ENCODE measurements around the gene CHRNA4. TPM values are rescaled to one million over a fixed set of nuclear protein-coding genes. Genes with fewer than 3 reads are reported as not detected.
A peak's percentile ranks its signal among the peaks of the same experiment; 100 is the strongest.

The CHRNA4 gene
- total and polyA plus RNA-seq, 8 donors, result under 0.01 to 0.15 TPM; not detected in 6

DNA sequence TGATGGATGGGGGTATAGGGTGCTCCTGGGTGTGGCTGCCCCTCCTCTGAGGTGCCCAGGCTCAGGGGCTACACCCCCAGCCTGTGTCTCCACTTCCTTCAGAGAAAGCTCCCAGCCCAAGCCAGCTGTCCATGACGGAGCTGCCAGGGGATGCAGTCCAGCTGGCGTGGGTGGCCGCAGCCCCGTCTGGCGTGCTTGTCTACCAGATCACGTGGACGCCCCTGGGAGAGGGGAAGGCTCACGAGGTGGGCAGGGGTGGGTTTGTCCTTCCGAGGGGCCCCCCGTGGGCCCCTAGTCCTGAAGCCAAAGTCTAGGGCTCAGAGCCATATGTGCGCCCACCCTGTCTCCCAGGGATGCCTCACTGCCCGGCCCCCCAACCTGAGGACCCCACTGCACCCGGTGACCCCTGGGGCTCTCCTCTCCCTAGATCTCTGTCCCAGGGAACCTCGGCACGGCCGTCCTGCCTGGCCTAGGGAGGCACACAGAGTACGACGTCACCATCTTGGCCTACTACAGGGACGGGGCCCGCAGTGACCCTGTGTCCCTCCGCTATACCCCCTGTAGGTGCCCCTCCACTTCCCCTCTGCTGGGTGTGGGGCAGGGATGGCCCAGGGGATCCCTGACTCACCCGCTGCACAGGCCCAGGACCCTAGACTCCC, 48.3 kb downstream of the CHRNA4 start:
- TF ChIP-seq POLR2AphosphoS5 (IDR thresholded peaks at IDR 0.05) (no peak), EP300 (IDR thresholded peaks at IDR 0.05) (no peak), POLR2A (IDR thresholded peaks at IDR 0.05) (no peak)
- TF ChIP-seq, protein P1, sequence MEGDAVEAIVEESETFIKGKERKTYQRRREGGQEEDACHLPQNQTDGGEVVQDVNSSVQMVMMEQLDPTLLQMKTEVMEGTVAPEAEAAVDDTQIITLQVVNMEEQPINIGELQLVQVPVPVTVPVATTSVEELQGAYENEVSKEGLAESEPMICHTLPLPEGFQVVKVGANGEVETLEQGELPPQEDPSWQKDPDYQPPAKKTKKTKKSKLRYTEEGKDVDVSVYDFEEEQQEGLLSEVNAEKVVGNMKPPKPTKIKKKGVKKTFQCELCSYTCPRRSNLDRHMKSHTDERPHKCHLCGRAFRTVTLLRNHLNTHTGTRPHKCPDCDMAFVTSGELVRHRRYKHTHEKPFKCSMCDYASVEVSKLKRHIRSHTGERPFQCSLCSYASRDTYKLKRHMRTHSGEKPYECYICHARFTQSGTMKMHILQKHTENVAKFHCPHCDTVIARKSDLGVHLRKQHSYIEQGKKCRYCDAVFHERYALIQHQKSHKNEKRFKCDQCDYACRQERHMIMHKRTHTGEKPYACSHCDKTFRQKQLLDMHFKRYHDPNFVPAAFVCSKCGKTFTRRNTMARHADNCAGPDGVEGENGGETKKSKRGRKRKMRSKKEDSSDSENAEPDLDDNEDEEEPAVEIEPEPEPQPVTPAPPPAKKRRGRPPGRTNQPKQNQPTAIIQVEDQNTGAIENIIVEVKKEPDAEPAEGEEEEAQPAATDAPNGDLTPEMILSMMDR (IDR thresholded peaks at IDR 0.05), result no peak
- Histone ChIP-seq H3K9me3 (no peaks in the 10 kb centered on the region), H3K27me3 (peaks cover 2 to 88% (median 33%) of the 10 kb centered on the region in 3 donors), H3K4me3 (no peak overlapping the region), H3K4me1 (peaks cover 0 to 7% (median 3%) of the 10 kb centered on the region in 4 donors), H3K36me3 (no peaks in the 10 kb centered on the region), H3K27ac (no peak overlapping the region)
- DNase-seq, result peak in 1 of 2 donors; percentile 85
- intact Hi-C loops (cut with DNase I; ENCODE audit: low total_unique reads), result no loop called here
- WGBS, 5 donors, result 63 to 82% (median 71%) methylated on average over 3 to 22 of the region's 22 CpGs

DNA sequence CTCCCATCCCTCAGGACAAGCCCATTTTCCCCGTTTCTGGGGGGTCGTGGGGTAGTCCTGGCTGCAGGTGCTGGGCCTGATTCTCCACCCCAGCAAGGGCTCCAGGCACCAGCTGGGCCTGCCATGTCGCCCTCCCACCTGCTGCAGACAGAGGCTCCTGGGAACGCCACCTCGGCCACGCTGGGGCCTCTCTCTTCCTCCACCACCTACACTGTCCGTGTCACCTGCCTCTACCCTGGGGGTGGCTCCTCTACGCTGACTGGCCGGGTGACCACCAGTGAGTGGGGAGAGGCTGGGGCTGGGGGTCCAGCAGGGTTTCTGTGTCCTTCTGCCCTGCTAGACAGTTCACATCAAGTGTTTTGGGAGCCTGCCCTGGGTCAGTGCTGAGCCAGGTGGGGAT, 48.9 kb downstream of the CHRNA4 start:
- intact Hi-C loops (cut with DNase I; ENCODE audit: low total_unique reads), result no loop called here
- Histone ChIP-seq H3K27me3 (peaks cover 2 to 92% (median 37%) of the 10 kb centered on the region in 3 donors), H3K9me3 (no peaks in the 10 kb centered on the region), H3K4me3 (no peak overlapping the region), H3K4me1 (peaks cover 0 to 7% (median 3%) of the 10 kb centered on the region in 4 donors), H3K27ac (no peak overlapping the region), H3K36me3 (no peaks in the 10 kb centered on the region)
- WGBS, 5 donors, result 54 to 64% (median 61%) methylated on average over 9 of the region's 9 CpGs
- no peak for DNase-seq
- no peak for TF ChIP-seq EP300 (IDR thresholded peaks at IDR 0.05)
- TF ChIP-seq, protein P1 (IDR thresholded peaks at IDR 0.05), result no peak
- TF ChIP-seq POLR2AphosphoS5 (IDR thresholded peaks at IDR 0.05), result no peak
- TF ChIP-seq POLR2A (IDR thresholded peaks at IDR 0.05), result no peak

DNA sequence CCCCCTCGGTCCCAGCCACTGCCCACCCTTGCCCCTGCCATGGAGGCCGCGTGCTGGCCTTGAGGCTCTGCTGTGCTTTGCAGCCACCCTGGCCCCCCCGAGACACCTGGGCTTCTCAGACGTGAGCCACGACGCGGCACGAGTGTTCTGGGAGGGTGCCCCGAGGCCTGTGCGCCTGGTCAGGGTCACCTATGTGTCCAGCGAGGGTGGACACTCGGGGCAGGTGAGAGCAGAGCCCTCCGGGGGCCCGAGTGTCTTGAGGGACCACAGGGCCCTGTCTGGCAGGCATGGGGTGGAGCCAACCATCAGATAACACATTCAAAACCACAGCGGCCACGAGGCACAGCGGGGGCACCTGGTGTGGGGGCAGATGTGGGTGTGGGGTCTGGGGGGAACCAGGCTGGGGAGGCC, 49.3 kb downstream of the CHRNA4 start:
- Histone ChIP-seq H3K4me1 (peaks cover 0 to 7% (median 3%) of the 10 kb centered on the region in 4 donors), H3K36me3 (no peaks in the 10 kb centered on the region), H3K9me3 (no peaks in the 10 kb centered on the region), H3K27me3 (peaks cover 2 to 95% (median 41%) of the 10 kb centered on the region in 3 donors), H3K4me3 (no peak overlapping the region), H3K27ac (no peak overlapping the region)
- TF ChIP-seq POLR2AphosphoS5 (IDR thresholded peaks at IDR 0.05), result no peak
- TF ChIP-seq, protein P1 (IDR thresholded peaks at IDR 0.05), result no peak
- TF ChIP-seq POLR2A (IDR thresholded peaks at IDR 0.05), result no peak
- WGBS, 5 donors, result 54 to 69% (median 64%) methylated on average over 14 to 18 of the region's 18 CpGs
- intact Hi-C loops (cut with DNase I; ENCODE audit: low total_unique reads), result no loop called here
- DNase-seq, result no peak

DNA sequence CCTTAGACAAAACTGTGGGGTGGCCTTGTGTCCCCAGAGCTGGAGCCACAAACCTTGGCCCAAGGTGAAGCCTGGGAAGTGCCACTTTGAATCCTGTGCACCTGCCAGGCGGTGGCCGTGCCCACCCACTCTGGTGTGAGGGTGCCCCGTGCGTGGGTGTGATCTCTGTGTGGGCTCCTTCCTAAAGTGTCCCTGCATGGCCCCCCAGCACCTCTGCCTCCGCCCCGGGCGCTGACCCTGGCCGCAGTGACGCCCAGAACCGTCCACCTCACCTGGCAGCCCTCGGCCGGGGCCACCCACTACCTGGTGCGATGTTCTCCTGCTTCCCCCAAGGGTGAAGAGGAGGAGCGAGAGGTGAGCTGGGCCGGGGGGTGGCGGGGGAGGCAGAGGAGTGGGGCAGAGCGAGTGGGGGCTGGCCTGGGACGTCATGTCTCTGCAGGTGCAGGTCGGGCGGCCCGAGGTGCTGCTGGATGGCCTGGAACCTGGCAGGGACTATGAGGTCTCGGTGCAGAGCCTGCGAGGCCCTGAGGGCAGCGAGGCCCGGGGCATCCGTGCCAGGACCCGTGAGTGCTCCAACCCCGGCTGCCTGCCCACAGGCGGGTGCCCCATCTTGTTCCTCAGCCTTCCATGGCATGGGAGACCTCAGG, 49.8 kb downstream of the CHRNA4 start:
- Histone ChIP-seq H3K27ac (no peak overlapping the region), H3K36me3 (no peaks in the 10 kb centered on the region), H3K4me3 (no peak overlapping the region), H3K27me3 (peaks cover 2 to 95% (median 47%) of the 10 kb centered on the region in 3 donors), H3K9me3 (no peaks in the 10 kb centered on the region), H3K4me1 (peaks cover 0 to 7% (median 3%) of the 10 kb centered on the region in 4 donors)
- intact Hi-C loops (cut with DNase I; ENCODE audit: low total_unique reads), result no loop called here
- 80 to 84% (median 83%) methylated on average over 11 to 29 of the region's 29 CpGs for WGBS, 5 donors
- TF ChIP-seq, protein P1 (IDR thresholded peaks at IDR 0.05), result no peak
- TF ChIP-seq POLR2AphosphoS5 (IDR thresholded peaks at IDR 0.05), result no peak
- no peak for TF ChIP-seq POLR2A (IDR thresholded peaks at IDR 0.05)
- TF ChIP-seq EP300 (IDR thresholded peaks at IDR 0.05), result no peak
- DNase-seq, result no peak
